CD4-positive, alpha-beta T cell (primary cell): Measurements from ENCODE around the gene LHFPL5. TPM values are rescaled to one million over a fixed set of nuclear protein-coding genes. Genes with fewer than 3 reads are reported as not detected.

Experiments used
- ATAC-seq: fragments of 200-7000 bp; cut with Tn5 transposase; one replicate; pipeline ENCODE4 v1.10.0; 2022; ENCODE audit warnings: mild to moderate bottlenecking; ENCODE audit not compliant: poor library complexity
- CTCF ChIA-PET: fragments of 350-600 bp; sonication (Branson Sonifier 250); formaldehyde crosslinking; loops from one replicate; lab custom pipeline; 2021; ENCODE audit warnings: antibody characterized with exemption, inconsistent platforms; lab: Charles Lee
- POLR2A ChIA-PET: fragments of 350-600 bp; sonication (Branson Sonifier 250); formaldehyde crosslinking; loops from one replicate; lab custom pipeline; 2021; ENCODE audit warnings: antibody characterized with exemption, inconsistent platforms; lab: Charles Lee
- DNase-seq, 14 experiments: peaks; one replicate each; pipeline ENCODE4 v3.0.0-alpha.2; 2013 to 2020; ENCODE audit warnings: mixed read lengths in 2 of 14
- H3K27ac ChIP-seq, 2 donors: one replicate each; pipeline versions ENCODE4 v1.5.1 to v1.7.0; 2013; ENCODE audit warnings: low read length in 2 of 2, low read depth in 1 of 2, mild to moderate bottlenecking in 1 of 2
- H3K27me3 ChIP-seq, 2 experiments: 1 replicate in 1 of 2; 2 replicates in 1 of 2; pipeline versions ENCODE4 v1.6.1 to v1.7.0; 2013; ENCODE audit warnings: low read length in 2 of 2, control low read depth in 1 of 2, mild to moderate bottlenecking in 1 of 2, moderate library complexity in 1 of 2; ENCODE audit not compliant: insufficient read depth in 2 of 2, control insufficient read depth in 1 of 2
- H3K36me3 ChIP-seq: one replicate; pipeline ENCODE4 v1.6.1; 2013; ENCODE audit warnings: low read length, control low read depth; ENCODE audit not compliant: insufficient read depth
- H3K4me1 ChIP-seq: one replicate; pipeline ENCODE4 v1.6.1; 2013; ENCODE audit warnings: low read length, control low read depth; ENCODE audit not compliant: insufficient read depth
- H3K4me3 ChIP-seq: one replicate; pipeline ENCODE4 v1.5.1; 2013; ENCODE audit warnings: mild to moderate bottlenecking, low read length, moderate library complexity
- H3K9me3 ChIP-seq, 2 experiments: 1 replicate in 1 of 2; 2 replicates in 1 of 2; pipeline versions ENCODE4 v1.6.1 to v1.7.0; 2013; ENCODE audit warnings: low read length in 2 of 2, mild to moderate bottlenecking in 2 of 2, control low read depth in 1 of 2, moderate library complexity in 1 of 2; ENCODE audit not compliant: control insufficient read depth in 1 of 2, insufficient read depth in 1 of 2
- H3K27ac Mint-ChIP-seq: one replicate; pipeline ENCODE4 v1.8.0; 2020; ENCODE audit warnings: mixed read lengths
- H3K27me3 Mint-ChIP-seq: one replicate; pipeline ENCODE4 v1.8.0; 2021; ENCODE audit warnings: mixed read lengths
- H3K36me3 Mint-ChIP-seq: one replicate; pipeline ENCODE4 v1.8.0; 2021; ENCODE audit warnings: low read depth, mixed read lengths
- H3K4me1 Mint-ChIP-seq: one replicate; pipeline ENCODE4 v1.8.0; 2021; ENCODE audit warnings: low read depth, mixed read lengths
- H3K4me3 Mint-ChIP-seq: one replicate; pipeline ENCODE4 v1.8.0; 2020; ENCODE audit warnings: mild to moderate bottlenecking, mixed read lengths
- H3K9me3 Mint-ChIP-seq: one replicate; pipeline ENCODE4 v1.8.0; 2020; ENCODE audit warnings: mixed read lengths
- CTCF ChIP-seq: fragments of 200-600 bp; IDR thresholded peaks from one replicate; pipeline ENCODE4 v1.8.0; 2022; ENCODE audit warnings: antibody characterized with exemption, mild to moderate bottlenecking
- intact Hi-C, 2 experiments: fragments of 100-400 bp; cut with DNase I in 1 of 2; cut with micrococcal nuclease in 1 of 2; formaldehyde crosslinking; loops; one replicate each; pipeline versions ENCODE4 v1.15.1 to v1.9.0; 2023 to 2025; cut with DNase I, micrococcal nuclease
- total RNA-seq, 174 experiments: library from RNA in 2 of 174; stranded (reverse) in 2 of 174; gene quantifications; one replicate each; pipeline ENCODE4 v1.2.3 and lab custom pipeline; 2021 to 2026

Gene LHFPL5
- total RNA-seq, 2 experiments from 2014 or later, result not detected

- no peaks in the 10 kb centered on the region for H3K27me3 Mint-ChIP-seq
- intact Hi-C loops, result no loop called here
- H3K4me3 Mint-ChIP-seq, result no peak overlapping the region
- Histone ChIP-seq H3K4me1 (no peaks in the 10 kb centered on the region), H3K36me3 (peaks cover 39% of the 10 kb centered on the region), H3K4me3 (no peak overlapping the region), H3K27ac (no peak overlapping the region), H3K9me3 (peaks cover 0 to 3% of the 10 kb centered on the region in 2 experiments), H3K27me3 (no peaks in the 10 kb centered on the region)
- no peak for DNase-seq
- peaks cover 85% of the 10 kb centered on the region for H3K36me3 Mint-ChIP-seq
- TF ChIP-seq CTCF, result no peak
- ChIA-PET POLR2A (no interaction called here), CTCF (no interaction called here)
- no peaks in the 10 kb centered on the region for H3K9me3 Mint-ChIP-seq
- H3K27ac Mint-ChIP-seq, result no peak overlapping the region
- ATAC-seq, result no peak
- no peaks in the 10 kb centered on the region for H3K4me1 Mint-ChIP-seq
Measured at GRCh38 chr6:35850208-35850607, 45.1 kb downstream of the LHFPL5 start.

- Histone ChIP-seq H3K36me3 (peaks cover 53% of the 10 kb centered on the region), H3K27me3 (no peaks in the 10 kb centered on the region), H3K4me1 (no peaks in the 10 kb centered on the region), H3K27ac (no peak overlapping the region), H3K9me3 (peaks cover 0 to 3% of the 10 kb centered on the region in 2 experiments), H3K4me3 (no peak overlapping the region)
- no peaks in the 10 kb centered on the region for H3K27me3 Mint-ChIP-seq
- no peak for TF ChIP-seq CTCF
- intact Hi-C loops, result no loop called here
- POLR2A ChIA-PET, result no interaction called here
- no peaks in the 10 kb centered on the region for H3K9me3 Mint-ChIP-seq
- CTCF ChIA-PET, result no interaction called here
- DNase-seq (no peak), ATAC-seq (no peak)
- no peak overlapping the region for H3K4me3 Mint-ChIP-seq
- peaks cover 93% of the 10 kb centered on the region for H3K36me3 Mint-ChIP-seq
- no peaks in the 10 kb centered on the region for H3K4me1 Mint-ChIP-seq
- no peak overlapping the region for H3K27ac Mint-ChIP-seq
Measured at GRCh38 chr6:35852994-35853393, 47.8 kb downstream of the LHFPL5 start.

- no peak for DNase-seq
- Mint-ChIP-seq H3K27ac (no peak overlapping the region), H3K4me1 (no peaks in the 10 kb centered on the region), H3K27me3 (no peaks in the 10 kb centered on the region), H3K4me3 (no peak overlapping the region), H3K9me3 (no peaks in the 10 kb centered on the region), H3K36me3 (peaks cover 96% of the 10 kb centered on the region)
- CTCF ChIA-PET, result interaction anchor here (0.5 kb wide), 1 partner anchor 135 kb away, joined by 3 read pairs; no protein-coding TSS in a partner anchor
- TF ChIP-seq CTCF, result no peak
- POLR2A ChIA-PET, result no interaction called here
- peaks cover 58% of the 10 kb centered on the region for H3K36me3 ChIP-seq
- no peak overlapping the region for H3K27ac ChIP-seq
- no peak for ATAC-seq
- H3K9me3 ChIP-seq, result no peaks in the 10 kb centered on the region
- no peaks in the 10 kb centered on the region for H3K27me3 ChIP-seq
- no peaks in the 10 kb centered on the region for H3K4me1 ChIP-seq
- no peak overlapping the region for H3K4me3 ChIP-seq
- intact Hi-C loops, result no loop called here
Measured at GRCh38 chr6:35856250-35856649, 51.1 kb downstream of the LHFPL5 start.
